GM19043 (cell line): ENCODE measurements around the gene KLK14.

Experiments
- ATAC-seq: cut with Tn5 transposase; IDR thresholded peaks from one replicate; pipeline ENCODE4 v1.9.1; 2021; ENCODE audit warnings: low read depth; ENCODE audit not compliant: unreplicated experiment

Gene KLK14

DNA sequence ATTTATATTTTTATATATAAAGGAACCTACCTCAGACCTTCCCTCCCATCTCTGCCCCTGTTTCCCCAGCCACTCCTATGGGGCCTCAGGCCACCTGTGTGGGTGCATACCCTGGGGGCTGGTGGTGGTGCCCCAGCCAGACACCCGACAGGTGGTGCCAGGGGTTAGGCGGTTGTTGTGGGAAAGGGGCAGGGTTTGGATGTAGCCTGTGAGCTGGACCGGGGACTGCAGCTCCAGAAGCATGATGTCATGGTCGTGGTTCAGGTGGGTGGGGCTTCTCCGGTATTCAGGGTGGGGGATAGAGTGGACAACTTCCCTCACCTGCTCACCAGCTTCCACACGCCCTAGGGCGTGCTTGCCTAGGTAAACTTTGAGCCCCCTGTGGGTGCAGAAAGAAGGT lies 23.0 kb downstream of the KLK14 start:
- ATAC-seq = no peak

DNA sequence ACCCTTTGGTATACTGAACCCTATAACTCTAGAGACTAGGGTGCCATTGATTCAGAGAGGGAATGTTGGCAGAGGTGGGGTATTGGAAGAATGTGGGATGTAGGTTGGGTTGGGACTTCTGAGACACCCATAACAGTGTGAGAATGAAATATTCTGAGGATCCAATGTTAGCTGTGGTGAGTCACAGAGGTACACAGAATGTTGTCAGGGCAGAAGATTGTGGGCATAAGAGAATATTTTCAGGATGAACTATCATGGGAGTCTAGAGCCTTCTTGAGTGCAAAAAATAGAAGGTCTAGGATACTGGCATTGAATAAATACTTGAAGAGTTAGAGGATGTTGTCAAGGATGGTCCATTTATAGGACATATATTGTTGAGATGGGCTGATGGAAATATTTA lies 26.8 kb downstream of the KLK14 start:
- ATAC-seq = no peak

DNA sequence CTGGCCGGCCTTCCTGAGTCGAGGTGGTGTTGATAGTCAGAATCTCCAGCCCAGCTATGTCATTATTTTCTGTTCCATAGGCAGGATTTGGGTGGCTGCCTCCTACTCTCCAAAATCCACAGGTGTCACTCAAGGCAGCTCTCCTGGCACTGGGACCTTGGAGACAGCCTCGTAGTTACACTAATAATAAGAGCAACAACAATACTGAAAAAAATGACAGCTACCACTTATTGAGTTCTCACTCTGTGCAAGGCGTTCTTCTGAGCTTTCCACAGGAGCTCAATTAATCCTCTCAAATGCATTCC lies 35.7 kb downstream of the KLK14 start:
- no peak for ATAC-seq

DNA sequence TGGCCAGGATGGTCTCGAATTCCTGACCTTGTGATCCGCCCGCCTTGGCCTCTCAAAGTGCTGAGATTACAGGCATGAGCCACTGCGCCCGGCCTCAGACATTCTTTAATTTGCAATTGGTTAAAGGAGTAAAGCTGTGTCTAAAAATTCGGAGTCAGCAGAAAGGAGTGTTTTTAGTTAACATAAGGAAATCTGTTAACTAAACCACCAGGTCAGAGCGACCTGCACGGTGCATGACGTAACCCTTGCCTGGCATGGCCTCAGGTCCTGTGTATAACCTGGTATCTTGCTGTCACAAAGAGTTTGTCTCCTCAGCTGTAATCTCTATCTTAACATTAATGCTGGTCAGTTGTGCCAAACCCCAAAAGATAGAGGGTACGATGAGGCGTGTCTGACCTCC lies 38.4 kb downstream of the KLK14 start:
- ATAC-seq = no peak

DNA sequence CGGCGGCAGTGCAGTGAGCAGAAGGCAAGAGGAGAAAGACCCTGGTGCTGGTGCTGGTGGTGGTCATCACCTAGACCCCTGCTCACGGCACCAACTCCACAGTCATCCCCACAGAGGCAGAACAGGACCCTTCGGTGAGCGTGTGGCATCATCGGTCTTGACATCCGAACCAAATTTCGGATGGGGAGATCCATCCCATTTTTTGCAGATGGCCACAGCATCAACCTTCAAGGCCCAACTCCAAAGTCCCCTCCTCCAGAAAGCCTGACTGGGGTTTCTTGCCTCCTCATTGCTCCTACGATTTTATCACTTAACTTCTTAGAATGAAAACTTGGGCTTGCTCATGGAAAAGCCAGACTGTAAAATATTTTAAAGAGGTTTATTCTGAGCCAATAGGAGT lies 39.2 kb downstream of the KLK14 start:
- no peak for ATAC-seq

DNA sequence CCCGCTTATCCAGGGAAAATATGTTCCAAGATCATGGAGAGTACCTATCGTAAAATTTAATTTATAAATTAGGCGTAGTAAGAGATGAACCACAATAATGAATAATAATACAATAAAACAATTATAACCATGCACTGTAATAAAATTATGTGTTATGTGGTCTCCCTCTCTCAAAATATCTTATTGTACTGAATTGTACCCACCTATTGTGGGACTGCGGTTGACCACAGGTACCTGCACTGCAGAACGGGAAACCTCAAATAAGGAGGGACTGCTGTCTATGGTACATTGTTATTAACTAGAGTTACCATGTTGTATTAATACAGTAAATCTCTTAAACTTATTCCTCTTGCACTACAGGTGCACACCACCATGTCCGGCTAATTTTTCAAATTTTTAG lies 42.5 kb downstream of the KLK14 start:
- no peak for ATAC-seq

DNA sequence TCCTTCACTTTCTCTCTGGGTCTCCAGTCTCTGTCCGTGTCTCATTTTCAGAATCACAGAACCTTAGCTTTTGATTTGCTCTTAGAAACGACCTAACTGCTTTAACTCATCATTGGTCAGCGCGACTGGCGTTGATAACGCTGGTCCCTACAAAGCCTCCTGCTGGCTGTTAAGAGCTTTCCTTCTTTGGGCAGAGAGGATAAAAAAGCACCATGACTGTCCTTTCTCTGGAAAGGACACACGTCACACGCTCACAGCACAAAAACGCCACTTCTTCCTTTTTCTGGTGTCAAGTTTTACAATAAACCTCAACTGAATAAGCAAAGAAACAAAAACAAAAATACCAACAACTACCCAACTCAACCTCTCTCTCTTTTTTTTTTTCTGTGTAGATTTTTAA lies 46.2 kb downstream of the KLK14 start:
- ATAC-seq = no peak

DNA sequence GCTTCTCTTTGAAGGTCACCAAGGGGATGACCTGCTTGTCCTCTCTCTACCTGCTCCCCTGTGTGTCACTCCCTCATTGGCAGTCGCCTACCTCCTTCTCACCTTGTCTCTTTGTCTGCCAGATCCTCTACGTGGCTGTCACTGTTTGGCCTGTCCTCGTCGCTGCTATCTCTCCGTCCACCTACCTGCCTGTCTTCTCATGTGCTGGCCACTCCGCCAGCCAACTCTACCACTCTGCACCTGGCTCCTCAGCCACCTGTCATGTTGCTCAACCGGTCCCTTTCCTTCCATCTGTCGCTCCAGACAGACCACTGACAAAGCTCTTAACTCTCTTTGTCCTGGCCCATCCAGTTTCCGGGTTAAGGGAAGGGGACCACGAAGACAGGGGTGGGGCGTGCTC lies 48.0 kb downstream of the KLK14 start, which contains the start of gene KLK12:
Gene KLK12, minus strand, starts transcription at position 299 of the 400 bp plus-strand sequence. CDS start 381 bp downstream, outside the sequence.
- ATAC-seq = no peak

DNA sequence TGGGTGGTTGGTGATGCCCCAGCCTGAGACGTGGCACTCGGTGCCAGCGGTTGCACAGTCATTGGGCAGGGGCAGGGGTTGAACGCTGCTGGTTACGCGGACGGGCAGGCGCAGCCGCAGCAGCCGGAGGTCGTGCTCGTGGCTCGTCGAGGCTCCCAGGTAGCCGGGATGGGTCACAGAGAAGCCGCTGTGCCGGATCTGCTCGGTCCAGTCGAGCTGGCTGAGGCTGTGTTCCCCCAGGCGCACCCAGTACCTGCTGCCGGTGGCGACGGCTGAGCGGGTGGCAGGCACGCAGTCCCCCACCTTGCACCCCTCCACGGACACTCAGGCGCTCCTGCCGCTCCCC lies 50.8 kb downstream of the KLK14 start:
- no peak for ATAC-seq

DNA sequence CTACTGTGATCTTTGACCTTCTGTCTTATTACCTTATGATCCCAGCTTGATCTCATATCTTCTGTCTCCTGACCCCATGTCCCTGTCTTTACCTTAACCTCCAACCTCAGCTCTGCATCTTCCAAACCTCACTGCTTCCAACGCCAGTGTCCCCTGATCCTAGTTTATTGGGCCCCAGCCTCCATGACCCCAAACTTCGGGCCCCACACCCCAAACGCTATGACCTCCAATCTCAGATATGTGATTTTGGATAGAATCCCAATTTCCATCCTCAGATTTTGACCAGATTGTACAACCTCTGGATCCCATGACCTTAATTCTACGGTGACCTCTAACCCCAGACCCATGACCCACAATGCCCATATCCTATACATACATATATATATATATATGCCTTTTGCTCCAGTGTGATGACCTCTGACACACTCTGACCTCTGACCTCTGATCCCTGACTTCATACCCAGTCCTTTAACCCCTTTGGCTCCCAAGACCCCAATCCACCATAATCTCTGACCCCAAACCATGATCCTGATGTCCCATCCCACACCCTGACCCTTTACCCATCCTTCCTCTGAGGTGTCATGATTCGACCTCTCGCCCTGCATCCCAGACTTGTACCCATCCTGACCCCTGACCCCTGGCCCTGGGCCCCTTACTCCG lies 51.3 kb downstream of the KLK14 start:
- no peak for ATAC-seq

DNA sequence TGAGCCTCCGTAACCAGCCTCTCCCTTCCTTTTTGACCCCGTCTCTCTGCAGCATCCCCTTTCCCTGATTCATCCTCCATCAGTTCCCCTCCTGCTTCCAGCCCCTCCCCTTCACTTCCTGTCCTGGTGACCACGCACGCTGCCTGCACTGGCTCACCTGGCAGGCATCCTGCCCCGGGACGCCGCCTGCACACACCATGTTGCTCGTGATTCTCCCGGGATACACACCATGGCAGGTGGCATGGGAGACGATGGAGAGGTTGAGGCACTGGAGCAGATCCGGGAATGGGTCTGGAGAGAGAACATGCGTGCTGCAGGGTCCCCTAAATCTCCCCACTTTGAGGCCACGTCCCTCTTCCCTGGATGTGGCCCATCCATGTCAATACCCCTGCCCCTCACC lies 52.1 kb downstream of the KLK14 start:
- ATAC-seq = no peak

DNA sequence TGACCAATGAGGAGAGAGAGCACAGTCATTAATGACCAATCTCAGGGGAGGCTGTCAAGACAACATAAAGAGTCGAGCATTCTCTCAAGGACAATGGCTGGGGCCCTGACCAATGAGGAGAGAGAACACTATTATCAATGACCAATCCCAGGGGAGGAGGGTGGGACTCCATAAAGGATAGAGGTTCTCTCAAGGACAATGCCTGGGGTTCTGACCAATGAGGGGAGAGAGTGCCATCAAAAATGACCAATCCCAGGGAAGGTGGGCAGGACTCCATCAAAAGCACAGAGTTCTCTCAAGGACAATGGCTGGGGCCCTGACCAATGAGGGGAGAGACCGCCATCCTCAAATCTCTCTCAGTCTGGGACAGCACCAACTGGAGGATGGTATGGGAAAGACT lies 53.0 kb downstream of the KLK14 start:
- no peak for ATAC-seq
